Right cardiac atrium (tissue), 5 donors: Measurements from ENCODE around the gene IQSEC1. TPM values are rescaled to one million over a fixed set of nuclear protein-coding genes. Genes with fewer than 3 reads are reported as not detected.

Experiments used
- ATAC-seq, 2 donors: fragments of 200-7000 bp; cut with Tn5 transposase; one replicate each; pipeline versions ENCODE4 v1.8.0 to v1.9.1; 2020; ENCODE audit warnings: moderate library complexity in 2 of 2, mild to moderate bottlenecking in 1 of 2
- DNase-seq, 3 donors: peaks; one replicate each; pipeline ENCODE4 v3.0.0-alpha.2; 2020
- H3K27ac ChIP-seq: one replicate; pipeline ENCODE4 v1.5.1; 2013; ENCODE audit warnings: mild to moderate bottlenecking, low read length, control low read depth, moderate library complexity
- H3K27me3 ChIP-seq: one replicate; pipeline ENCODE4 v1.6.1; 2013; ENCODE audit not compliant: control insufficient read depth, insufficient read depth
- H3K4me1 ChIP-seq: one replicate; pipeline ENCODE4 v1.6.1; 2013; ENCODE audit warnings: low read length; ENCODE audit not compliant: control insufficient read depth, insufficient read depth
- H3K4me3 ChIP-seq: one replicate; pipeline ENCODE4 v1.5.1; 2013; ENCODE audit warnings: low read length, control low read depth
- H3K9me3 ChIP-seq: one replicate; pipeline ENCODE4 v1.6.1; 2013; ENCODE audit warnings: low read length; ENCODE audit not compliant: control insufficient read depth
- WGBS: extraction: QIAGEN DNeasy Blood & Tissue Kit; methylation state at CpG from one replicate; pipeline ENCODE4 v1.1.7; 2013; 5-methylcytosine and 5-hydroxymethylcytosine counted together
- intact Hi-C, 4 donors: fragments of 100-400 bp; cut with DNase I; formaldehyde crosslinking; loops; one replicate each; pipeline versions ENCODE4 v1.11.0 to v1.14.0; 2022 to 2023
- polyA plus RNA-seq: library from polyadenylated mRNA; stranded (reverse); fragments of 200-250 nt; gene quantifications from one replicate; pipeline ENCODE4 v1.2.3, GENCODE V29; 2013
- total RNA-seq, 4 donors: library from RNA; stranded (reverse); fragmentation: NEBNext Ultra II Directional; extraction: Animal tissue kit (Norgen Biotek cat#: 25700); gene quantifications; one replicate each; pipeline ENCODE4 v1.2.1, GENCODE V29; 2021
- donor health status: healthy with polysubstance abuse.
- donor health status: DM: no; HTN: yes; CAD: no.
- donor health status: DM: no; HTN: no; CAD: no.
- donor health status: DM: no; HTN: yes; CAD: no; lungs with severe emphysema.
- donor health status: DM: yes; HTN: yes; CAD: no.

IQSEC1 gene
- total and polyA plus RNA-seq, 5 donors = 31.1 to 72.6 (median 61.9) TPM

DNA sequence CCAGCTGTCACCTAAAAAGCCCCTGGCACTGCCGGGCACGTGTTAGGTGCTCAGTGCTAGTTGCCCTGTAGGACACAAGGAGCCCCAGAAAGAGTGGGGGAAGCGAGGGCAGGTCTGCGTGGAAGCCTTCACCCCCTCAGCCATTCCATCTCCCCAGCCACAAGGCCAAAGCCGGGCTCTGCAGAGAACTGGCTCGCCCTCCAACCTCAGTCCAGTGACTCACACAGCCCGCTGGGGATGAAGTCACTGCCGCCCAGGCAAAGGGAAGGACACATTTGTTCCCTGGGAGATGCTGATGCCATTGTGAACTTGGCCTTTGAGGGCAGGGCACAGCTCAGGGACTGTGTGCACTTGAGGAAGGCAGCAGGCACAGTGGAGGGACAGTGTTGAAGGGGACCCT is 48.1 kb downstream of the IQSEC1 start:
- Histone ChIP-seq H3K4me3 (no peak overlapping the region), H3K4me1 (peaks cover 5% of the 10 kb centered on the region), H3K27ac (no peak overlapping the region), H3K9me3 (no peaks in the 10 kb centered on the region), H3K27me3 (no peaks in the 10 kb centered on the region)
- 71% methylated on average over 8 of the region's 8 CpGs for WGBS
- intact Hi-C loops = no loop called here
- DNase-seq (peak; percentile 79 to 82 (median 80)), ATAC-seq (peak; percentile 51 to 53)

DNA sequence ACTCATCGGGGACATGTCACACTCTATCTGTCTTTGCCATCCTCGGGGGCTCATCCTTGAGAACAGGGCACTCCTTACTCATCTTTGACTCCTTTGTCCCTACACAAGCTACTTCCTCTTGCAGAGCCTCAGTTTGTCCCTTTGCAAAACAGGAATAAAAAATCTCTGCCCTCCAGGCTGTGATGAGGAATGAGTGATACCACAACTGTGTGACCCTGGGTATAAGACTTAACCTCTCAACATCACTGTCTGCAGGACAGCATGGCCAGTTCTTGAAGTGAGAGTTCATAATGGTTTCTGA is 48.5 kb downstream of the IQSEC1 start:
- Histone ChIP-seq H3K4me3 (no peak overlapping the region), H3K9me3 (no peaks in the 10 kb centered on the region), H3K27me3 (no peaks in the 10 kb centered on the region), H3K27ac (no peak overlapping the region), H3K4me1 (peaks cover 5% of the 10 kb centered on the region)
- intact Hi-C loops = no loop called here
- DNase-seq (no peak), ATAC-seq (no peak)
- 94% methylated on average over 2 of the region's 2 CpGs for WGBS

DNA sequence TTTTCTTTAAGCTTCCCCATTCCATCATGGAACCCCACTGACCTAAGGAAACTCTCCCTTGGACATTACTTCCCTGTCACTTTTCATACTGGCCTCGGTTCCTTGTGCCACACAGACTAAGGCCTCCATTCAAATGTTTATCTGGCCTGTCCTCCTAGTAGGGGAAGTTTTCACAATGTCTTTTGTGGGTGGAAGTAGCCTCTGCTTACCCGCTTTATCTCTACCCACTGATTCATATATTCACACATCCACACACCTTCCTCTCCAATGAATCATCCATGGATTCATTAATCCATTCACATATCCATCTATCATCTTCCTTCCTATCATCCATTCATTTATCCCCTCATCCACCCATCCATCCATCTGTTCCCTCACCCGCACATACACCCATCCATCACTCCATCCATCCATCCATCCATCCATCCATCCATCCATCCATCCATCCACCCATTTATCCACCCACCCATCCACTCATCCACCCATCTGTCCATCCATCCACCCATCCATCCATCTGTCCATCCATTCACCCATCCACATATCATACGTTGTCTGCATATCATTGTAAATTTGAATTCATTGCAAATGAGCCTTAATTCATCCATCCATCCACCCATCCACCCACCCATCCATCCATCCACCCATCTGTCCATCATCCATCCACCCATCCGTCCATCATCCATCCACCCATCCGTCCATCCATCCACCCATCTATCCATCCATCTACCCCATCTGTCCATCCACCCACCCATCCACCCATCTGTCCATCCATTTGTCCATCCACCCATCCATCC is 49.1 kb downstream of the IQSEC1 start:
- Histone ChIP-seq H3K27ac (no peak overlapping the region), H3K4me3 (no peak overlapping the region), H3K4me1 (peaks cover 7% of the 10 kb centered on the region), H3K9me3 (no peaks in the 10 kb centered on the region), H3K27me3 (no peaks in the 10 kb centered on the region)
- intact Hi-C loops = no loop called here
- no peak for DNase-seq
- 88% methylated on average over 6 of the region's 6 CpGs for WGBS
- no peak for ATAC-seq

DNA sequence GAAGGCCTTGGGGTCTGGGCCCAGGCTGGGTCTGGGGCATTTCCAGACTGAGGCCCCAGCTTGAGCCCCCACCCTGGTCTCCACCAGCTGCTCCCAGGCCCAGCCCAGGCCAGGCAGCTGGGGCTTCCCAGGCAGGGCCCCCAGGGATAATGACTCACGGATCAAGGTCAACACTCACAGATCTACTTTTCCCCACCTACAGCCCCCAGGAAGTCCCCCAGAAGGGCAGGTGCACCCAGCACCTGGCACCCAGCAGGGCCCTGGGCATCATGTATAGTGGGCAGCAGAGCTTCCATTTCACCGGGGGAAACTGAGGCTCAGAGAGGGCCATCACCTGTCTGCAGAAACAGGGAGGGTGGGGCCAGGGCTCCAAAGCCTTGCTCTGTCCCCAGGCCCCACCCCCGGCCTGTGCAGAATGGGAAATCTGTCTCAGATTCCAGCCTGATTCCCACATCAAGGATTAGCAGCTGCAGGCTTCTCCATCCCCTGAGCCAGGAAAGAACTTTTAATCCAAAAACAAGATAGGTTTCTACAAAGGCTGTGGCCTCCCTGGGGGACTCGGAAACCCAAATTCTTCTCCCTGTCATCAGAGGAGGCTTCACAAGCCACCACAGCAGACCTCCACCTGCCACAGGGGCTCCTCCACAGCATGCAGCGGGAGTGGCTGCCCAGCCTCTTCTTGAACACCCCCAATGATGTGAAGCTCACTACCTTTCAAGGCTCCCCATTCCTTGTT is 49.8 kb downstream of the IQSEC1 start:
- ATAC-seq (no peak), DNase-seq (peak in 2 of 3 donors; percentile 62)
- intact Hi-C loops = no loop called here
- Histone ChIP-seq H3K27me3 (no peaks in the 10 kb centered on the region), H3K4me3 (no peak overlapping the region), H3K4me1 (peaks cover 14% of the 10 kb centered on the region), H3K9me3 (no peaks in the 10 kb centered on the region), H3K27ac (no peak overlapping the region)
- WGBS = 89% methylated on average over 5 of the region's 5 CpGs

DNA sequence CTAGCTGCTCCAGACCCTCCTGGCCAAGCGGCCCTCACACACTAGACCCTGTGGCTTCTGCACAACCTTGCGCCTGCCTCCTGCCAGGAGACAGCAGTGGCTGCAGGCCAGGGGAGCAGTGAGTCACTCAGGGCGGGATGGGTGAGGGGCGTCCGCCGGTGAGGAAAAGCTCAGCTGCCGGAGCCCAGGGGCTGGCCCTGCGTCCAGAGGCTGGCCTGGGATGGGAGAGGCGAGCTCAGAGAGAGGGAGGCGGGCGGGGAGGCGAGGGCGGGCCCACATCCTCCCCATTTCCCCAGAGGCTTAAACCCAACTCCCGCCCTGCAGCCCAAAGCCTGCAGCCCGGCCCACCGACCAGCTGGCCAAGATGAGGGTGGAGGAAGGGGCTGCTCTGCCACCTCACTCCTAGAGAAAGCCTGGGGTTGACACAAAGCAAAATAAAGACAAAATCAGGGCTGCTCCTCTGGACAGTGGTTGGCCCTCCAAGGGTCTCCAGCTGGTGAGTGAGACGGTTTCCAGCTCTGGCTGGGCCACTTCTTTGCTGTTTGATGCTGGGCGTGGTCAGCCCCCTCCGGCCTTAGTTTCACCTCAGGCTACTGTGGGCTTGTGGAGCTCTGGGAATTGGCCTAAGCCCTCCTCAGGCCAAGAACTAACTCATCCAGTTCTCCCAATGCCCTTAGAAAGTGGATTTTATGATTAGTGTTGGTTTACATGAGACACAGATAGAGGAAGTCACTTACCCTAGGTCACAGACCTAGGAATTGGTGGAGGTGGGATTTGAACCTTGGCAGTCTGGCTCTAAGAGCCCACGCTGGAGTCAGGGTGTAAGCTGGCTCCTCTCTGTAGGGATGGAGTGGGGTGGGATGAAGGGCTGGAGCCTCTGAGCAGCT is 50.6 kb downstream of the IQSEC1 start:
- H3K27me3 ChIP-seq = no peaks in the 10 kb centered on the region
- 24% methylated on average over 20 of the region's 20 CpGs for WGBS
- peak; percentile 89 to 95 (median 94) for DNase-seq
- H3K9me3 ChIP-seq = no peaks in the 10 kb centered on the region
- H3K4me1 ChIP-seq = peaks cover 15% of the 10 kb centered on the region
- no peak overlapping the region for H3K27ac ChIP-seq
- no peak overlapping the region for H3K4me3 ChIP-seq
- ATAC-seq = peak; percentile 80 to 89
- intact Hi-C loops = no loop called here

DNA sequence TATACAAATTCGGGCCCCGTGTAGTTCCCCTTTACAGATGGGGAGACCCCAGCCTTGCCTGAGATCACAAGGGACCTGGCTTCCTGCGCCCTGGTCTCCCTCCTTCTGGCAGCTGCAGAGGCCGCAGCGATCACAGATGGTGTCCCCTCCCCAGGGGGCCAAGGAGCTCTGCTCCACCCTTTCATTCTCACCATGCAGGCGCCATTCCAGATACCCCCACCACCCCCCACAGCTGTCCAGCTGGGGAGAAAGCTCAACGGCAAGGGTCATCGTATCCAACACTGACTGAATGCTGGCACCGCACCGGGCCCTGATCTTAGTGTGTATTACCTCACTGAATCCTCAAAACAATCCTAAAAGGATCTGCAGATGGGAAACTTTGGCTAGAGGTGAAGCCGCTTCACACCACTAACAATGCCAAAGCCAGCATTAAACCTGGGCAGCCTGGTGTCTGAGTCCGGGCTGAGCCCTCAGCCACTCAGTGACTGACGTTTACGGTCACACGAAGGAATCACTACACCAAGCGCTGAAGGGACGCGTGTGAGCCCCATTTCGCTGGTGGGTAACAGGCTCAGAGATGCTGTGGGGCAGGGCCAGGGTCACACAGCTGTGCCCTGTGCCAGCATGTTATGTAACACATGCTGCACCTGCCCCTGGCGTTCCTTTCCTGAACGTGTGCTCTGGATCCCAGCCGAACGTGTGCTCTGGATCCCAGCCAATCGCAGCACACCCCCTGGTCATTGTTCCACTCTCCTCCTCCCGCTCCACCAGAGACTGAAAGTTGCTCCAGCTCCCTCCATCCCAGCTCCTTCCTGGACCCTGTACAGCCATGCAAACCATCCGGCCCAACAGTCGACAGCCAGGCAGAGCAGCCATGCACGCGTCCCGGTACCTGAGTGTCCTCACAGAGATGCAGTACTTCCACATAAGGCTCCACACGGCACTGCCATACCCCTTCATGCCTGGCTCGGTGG is 51.8 kb downstream of the IQSEC1 start:
- peaks cover 15% of the 10 kb centered on the region for H3K4me1 ChIP-seq
- DNase-seq = peak in 1 of 3 donors; percentile 81
- peak in 1 of 2 donors; percentile 9 for ATAC-seq
- no peaks in the 10 kb centered on the region for H3K9me3 ChIP-seq
- no peak overlapping the region for H3K4me3 ChIP-seq
- no peak overlapping the region for H3K27ac ChIP-seq
- no peaks in the 10 kb centered on the region for H3K27me3 ChIP-seq
- WGBS = 61% methylated on average over 32 of the region's 32 CpGs
- intact Hi-C loops = no loop called here

DNA sequence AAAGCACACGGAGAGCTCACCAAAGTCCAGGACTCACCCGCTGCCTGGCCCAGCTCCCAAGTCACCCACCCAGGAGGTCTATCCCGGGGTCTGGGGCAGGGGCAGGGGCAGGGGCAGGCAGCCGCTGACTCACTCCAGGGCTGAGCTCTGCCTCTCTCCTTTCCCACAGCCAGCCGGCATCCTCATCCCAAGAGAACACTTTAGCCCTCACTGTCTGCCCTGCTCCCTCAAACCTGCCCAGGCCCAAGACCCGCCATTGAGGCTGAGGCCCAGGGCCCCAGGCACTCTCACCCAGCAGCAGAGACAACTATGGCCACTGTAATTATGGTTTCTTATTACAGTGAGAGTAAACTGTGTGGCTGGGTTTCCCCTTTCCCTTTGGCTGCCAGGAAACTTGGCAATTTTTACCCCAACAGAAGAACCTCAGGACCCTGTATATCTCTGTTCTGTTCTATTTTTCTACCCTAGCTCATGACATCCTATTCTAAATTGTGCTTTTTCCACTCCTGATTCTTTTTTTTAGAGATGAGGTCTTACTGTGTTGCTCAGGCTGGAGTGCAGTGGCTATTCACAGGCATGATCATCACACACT is 53.0 kb downstream of the IQSEC1 start:
- intact Hi-C loops = no loop called here
- 91% methylated on average over 6 of the region's 6 CpGs for WGBS
- H3K9me3 ChIP-seq = no peaks in the 10 kb centered on the region
- H3K4me1 ChIP-seq = peaks cover 15% of the 10 kb centered on the region
- H3K4me3 ChIP-seq = no peak overlapping the region
- DNase-seq = no peak
- ATAC-seq = no peak
- H3K27ac ChIP-seq = no peak overlapping the region
- H3K27me3 ChIP-seq = no peaks in the 10 kb centered on the region

DNA sequence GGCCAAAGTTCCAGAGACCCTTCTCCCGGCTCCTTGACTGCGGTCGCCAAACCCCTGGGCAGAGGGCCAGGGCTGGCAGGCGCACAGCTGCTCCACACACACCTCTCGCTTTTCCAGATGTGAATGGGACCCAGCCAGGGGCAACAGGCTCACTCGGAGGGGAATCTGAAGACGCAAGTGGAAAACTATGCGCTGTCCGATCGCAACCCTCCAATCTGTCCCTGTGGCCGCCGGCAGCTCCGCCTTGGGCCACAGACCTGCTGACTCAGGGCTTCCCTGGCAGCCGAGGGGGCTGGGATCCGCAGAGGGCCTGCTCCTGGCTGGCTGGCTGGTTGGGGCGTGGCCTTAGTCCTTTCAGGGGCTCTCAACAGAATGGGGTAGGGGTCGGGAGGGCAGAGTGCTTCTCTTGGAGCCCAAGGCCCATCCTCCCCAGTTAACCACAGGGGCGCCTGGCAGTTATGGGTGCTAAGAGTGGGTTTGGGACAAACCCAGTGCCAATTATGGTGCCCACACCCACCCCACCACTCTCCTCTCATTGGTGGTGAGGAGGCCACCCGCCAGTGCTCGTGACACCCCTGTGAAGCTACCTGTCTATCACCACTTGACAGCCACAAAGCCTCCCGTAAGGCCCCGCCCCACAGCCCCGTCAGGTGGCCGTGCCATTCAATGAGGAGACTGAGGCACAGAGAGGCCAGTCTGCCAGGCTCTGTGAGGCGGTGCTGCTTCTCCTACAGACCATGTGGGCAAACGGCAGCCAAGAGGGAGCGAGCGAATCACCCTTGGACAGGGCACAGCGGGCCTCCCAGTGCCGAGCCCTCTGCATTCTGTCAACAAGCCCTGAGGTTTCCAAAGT is 53.8 kb downstream of the IQSEC1 start:
- ATAC-seq (peak; percentile 22 to 47), DNase-seq (peak; percentile 79 to 90 (median 85))
- Histone ChIP-seq H3K27ac (peak overlapping the region; percentile 1), H3K27me3 (no peaks in the 10 kb centered on the region), H3K4me3 (no peak overlapping the region), H3K4me1 (peaks cover 15% of the 10 kb centered on the region), H3K9me3 (no peaks in the 10 kb centered on the region)
- intact Hi-C loops = no loop called here
- WGBS = 53% methylated on average over 30 of the region's 30 CpGs

DNA sequence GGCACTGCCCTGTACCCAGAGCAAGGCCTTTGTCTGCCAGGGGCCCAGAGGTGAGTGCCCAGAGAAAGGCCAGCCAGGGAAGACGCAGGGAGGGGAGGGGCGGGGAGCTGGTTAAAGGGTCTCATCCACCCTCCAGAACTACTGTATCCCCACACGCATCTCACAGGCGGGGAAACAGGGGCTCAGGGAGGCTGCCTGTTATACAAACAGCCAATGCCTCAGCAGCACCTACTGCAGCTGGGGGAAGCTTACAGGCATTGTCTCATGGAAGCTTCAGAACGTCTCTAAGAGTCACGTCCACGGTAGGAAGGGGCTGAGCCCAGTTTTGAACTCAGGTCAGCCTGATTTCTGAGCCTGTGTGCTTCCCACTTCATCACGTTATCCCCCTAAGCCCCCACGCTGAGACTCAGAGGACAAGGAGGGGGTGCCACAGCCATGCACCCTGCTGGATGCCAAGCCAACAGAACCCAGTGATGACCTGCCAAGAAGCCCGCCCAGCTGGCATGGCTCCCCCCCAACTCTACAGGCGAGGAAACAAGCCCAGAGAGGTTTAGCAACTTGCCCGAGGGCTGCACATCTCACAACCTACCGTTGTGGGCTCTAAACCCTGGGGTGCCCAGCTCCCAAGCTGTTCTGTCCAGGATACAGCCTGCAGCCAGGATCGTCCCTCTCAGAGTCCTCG is 54.5 kb downstream of the IQSEC1 start:
- peaks cover 15% of the 10 kb centered on the region for H3K4me1 ChIP-seq
- ATAC-seq (no peak), DNase-seq (peak in 1 of 3 donors; percentile 63)
- H3K4me3 ChIP-seq = no peak overlapping the region
- intact Hi-C loops = no loop called here
- WGBS = 55% methylated on average over 15 of the region's 15 CpGs
- H3K27me3 ChIP-seq = no peaks in the 10 kb centered on the region
- H3K27ac ChIP-seq = peak overlapping the region; percentile 13
- H3K9me3 ChIP-seq = no peaks in the 10 kb centered on the region
